Fibroblast of skin of scalp (primary cell): ENCODE results near the gene WRAP73. TPM values are rescaled to one million over a fixed set of nuclear protein-coding genes. Genes with fewer than 3 reads are reported as not detected.

ENCODE experiments used
- DNase-seq: peaks from one replicate; pipeline ENCODE4 v3.0.0-alpha.2; 2013
- polyA plus RNA-seq, 2 experiments: library from polyadenylated mRNA; unstranded; fragments of 120-200 nt; gene quantifications; one replicate each; pipeline ENCODE4 v1.2.1, GENCODE V29; 2013; ENCODE audit not compliant: insufficient read length in 2 of 2

Gene WRAP73
- polyA plus RNA-seq (2013, experiment 1 of 2; ENCODE audit: insufficient read length) = 15.7 TPM
- polyA plus RNA-seq (2013, experiment 2 of 2; ENCODE audit: insufficient read length) = 14.2 TPM

GRCh38 chr1:3649342-3650247 lies at the start of gene WRAP73:
TSS of gene WRAP73 (minus strand) at chr1:3650103. CDS start at chr1:3649999, 104 bp downstream.
- DNase-seq = peak; percentile 91

GRCh38 chr1:3699596-3699995 lies 49.7 kb upstream of the WRAP73 start:
- no peak for DNase-seq

DNA sequence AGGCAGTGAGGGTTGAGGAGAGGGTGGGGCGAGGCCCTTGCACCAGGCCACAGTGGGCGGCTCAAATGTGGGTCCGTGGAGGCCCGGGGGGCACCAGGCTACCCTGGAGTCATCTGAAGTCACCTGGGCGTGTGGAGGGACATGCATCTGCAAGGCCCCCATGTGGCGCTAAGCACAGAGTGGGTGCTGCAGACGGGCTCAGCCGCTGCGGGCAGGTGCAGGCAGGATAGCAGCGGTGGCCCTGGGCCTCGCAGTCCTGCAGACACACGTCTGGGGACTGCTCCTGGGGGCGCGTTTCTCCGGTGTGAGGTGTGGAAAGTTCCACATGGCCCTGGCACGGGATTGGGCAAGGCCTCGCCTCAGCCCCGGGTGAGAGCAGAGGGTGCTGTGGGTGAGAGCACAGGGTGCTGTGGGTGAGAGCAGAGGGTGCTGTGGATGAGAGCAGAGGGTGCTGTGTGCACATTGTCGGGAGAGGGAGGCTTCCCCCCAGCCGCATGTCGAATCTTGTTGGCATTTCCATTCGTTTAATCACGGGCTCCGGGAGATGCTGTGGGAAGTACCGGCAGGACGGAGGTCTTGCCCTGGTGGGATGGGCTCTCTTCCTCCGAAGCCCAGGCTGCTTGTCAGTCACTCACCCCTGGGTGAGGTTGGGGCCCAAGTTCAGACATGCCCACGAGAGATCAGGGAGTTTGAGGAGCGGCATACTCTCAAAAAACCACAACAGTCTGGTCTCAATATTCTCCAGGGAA lies 48.9 kb upstream of the WRAP73 start:
- DNase-seq = no peak

- DNase-seq = no peak
These were observed 47.9 kb upstream of the WRAP73 start for GRCh38 chr1:3697810-3698209.

DNA sequence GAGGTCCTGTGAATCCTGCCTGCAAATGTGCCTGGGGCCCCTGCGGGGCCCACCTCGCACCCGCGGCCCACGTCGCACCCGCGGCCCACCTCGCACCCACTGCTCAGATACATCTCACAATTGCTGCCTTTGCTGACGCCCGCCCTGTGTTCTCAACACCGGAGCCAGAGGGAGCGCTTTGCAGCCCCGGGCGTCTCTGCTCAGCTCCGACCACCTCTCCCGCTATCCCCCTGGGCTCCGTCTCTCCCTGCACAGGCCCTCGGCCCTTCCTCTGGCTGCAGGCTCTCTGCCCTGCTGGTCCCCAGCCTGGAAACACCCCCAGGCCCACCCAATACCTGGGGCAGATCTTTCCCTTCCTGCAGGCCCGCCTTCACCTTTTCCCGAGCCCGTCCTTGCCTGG lies 47.2 kb upstream of the WRAP73 start:
- no peak for DNase-seq

GRCh38 chr1:3696689-3697088 lies 46.8 kb upstream of the WRAP73 start:
- DNase-seq = no peak

GRCh38 chr1:3695326-3696217 lies 45.7 kb upstream of the WRAP73 start:
- peak; percentile 19 for DNase-seq

DNA sequence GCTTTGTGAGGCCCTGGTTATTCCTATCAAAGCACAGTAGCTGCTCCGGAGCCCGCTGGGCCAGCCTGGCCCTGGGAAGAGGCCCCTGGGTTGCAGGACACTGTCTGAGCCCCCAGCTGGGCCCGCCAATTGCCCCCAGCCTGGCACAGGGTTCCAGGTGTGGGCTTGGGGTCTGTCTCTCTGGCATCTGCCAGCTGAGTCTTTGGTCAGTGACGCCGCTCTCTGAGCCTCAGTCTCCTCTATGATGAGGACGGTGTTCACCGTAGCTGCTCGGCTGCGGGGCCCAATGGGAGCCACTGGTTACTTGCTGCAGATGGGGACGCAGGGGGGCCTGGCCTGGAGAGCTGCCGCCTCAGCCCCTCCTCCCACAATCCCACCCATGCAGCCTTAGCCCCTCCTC lies 43.4 kb upstream of the WRAP73 start:
- no peak for DNase-seq

DNA sequence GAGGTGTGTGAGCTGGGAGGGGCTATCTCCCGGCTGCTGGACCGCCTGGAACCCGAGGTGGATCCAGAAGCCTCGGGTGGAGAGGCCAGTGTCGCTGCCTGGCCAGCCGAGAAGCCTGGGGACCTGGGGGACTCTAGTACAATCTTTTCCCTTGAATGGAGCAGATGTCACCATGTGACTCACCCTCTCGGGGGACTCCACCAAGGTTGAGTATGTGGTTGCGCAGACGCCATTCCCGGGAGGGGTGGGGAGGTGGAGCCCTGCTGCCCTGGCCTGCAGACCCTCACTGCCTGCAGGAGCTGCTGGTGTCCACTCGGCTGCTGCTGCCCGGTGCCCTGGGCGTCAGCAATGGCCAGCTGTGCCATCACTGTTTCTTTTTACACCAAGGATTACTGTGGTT lies 42.7 kb upstream of the WRAP73 start:
- DNase-seq = no peak

DNA sequence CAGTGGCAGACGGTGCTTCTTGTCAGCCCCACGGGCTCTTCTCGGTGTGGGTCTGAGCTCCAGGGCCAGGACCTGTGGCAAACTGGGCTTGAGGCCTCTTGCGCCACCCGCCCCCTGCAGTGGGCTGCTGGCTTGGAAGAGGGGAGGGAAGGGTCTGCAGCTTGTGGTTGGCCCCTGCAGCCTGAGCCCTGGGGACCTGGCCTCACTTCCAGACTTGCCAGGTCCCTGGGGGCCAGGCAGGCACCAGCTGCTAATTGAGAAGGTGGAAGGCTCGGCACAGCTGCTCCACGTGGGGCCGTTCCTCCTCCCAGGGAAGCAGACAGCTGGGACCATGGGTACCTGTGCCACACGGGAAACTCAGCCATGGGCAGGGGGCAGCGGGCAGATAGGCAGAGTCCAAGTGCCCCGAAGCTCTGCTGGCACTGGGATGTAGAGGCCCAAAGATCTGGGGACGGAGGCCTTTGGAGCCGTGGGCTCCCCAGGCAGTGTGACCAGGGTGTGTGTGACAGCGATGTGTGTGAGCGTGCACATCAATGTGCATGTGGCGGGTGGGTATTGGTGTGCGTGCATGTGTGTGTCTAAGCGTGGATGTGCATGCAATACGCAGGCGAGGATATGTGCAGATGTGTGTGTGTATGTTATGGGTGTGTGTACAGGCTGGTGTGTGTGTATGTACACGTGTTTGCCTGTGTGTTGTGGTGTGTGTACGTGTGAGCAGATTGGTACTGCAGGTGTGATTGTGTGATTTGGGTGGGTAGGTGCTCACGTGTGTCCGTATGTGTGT lies 41.7 kb upstream of the WRAP73 start:
- DNase-seq = no peak

GRCh38 chr1:3690282-3691065 lies 40.6 kb upstream of the WRAP73 start:
- DNase-seq = no peak

- DNase-seq = no peak
These were observed 39.3 kb upstream of the WRAP73 start for GRCh38 chr1:3689138-3689750.

DNA sequence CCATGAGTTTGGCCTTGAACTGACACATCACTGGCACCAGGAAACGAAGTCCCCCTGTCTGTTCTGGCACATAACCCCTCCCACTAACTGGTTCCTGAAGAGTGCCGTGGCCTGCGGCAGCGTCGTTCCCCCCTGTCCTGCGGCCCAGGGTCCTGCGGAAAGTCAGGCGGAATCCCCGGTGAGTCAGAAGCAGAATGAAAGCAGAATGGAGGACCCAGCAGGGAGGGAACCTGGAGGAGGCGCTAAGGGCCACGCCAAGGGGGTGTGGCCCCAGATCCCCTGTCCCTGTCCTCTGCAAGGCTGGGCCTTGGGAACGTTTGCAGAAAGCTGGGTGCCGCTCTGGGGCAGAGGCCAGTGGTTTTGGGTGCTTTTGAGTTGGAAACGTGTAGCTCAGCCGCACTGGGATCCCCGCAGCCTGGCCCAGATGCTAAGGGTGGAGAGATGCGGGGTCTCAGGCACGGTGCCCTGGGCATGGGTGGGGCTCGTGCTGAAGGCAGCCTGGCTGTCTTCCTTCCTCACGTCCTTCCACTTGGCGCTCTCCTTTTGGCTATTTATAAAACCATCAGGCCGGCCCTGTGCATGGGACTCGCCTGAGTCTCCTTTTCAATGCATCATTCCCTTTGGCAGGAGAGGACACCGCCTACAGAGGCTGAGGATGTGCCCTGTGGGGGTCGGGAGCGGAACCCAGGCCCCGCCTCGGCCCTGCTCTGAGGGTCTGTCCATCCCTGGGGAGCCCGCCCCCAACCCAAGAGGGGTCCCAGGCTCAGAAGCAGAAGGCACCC lies 38.6 kb upstream of the WRAP73 start:
- DNase-seq = no peak

GRCh38 chr1:3687504-3687903 lies 37.6 kb upstream of the WRAP73 start:
- no peak for DNase-seq

DNA sequence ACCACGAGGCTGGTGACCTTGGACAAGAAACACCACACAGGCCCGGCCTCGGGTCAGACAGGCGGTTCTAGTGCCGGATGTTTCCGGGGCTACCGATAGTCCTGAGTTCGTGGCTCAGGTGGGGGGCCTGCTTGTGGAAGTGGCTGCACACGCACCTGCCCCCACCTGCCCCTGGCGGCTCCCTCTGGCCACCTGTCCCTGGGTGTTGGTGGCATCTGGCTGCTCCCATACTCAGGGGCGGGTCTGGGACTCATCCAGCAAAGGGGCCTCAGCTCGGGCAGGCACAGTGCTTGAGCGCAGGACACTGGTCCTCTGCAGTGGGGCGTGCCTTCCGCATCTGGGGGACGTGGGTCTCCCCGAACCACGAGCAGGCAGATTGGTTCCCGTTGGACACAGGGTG lies 36.0 kb upstream of the WRAP73 start:
- no peak for DNase-seq

- no peak for DNase-seq
These were observed 35.3 kb upstream of the WRAP73 start for GRCh38 chr1:3685222-3685621.

GRCh38 chr1:3683992-3684391 lies 34.1 kb upstream of the WRAP73 start:
- DNase-seq = peak; percentile 4

DNA sequence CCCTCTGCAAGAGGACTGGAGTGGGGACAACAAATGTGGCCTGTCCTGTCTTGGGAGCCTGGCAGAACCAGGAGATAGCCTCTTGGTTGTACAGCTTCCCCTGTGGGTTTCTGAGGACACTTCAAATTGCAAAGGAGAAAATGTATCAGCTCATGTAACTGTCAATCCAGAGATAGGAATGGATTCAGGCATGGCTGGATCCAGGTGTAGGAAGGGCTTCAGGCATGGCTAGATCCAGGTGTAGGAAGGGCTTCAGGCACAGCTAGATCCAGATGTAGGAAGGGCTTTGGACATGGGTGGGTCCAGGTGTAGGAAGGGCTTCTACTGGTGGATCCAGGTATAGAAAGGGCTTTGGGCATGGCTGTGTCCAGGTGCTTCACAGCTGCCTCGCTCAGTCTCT lies 33.3 kb upstream of the WRAP73 start:
- no peak for DNase-seq
